Bronchial epithelial cell (primary cell): Measurements from ENCODE around the gene PIGN. TPM values are rescaled to one million over a fixed set of nuclear protein-coding genes. Genes with fewer than 3 reads are reported as not detected.

ENCODE experiments used
- DNase-seq: peaks from one replicate; pipeline ENCODE4 v3.0.0-alpha.2; 2010; ENCODE audit warnings: low read depth
- FAIRE-seq: peaks from 2 replicates; lab custom pipeline; 2011; peaks lifted over from hg19 to GRCh38; lab: Jason Lieb, UNC
- H3K27me3 ChIP-seq: 2 replicates; pipeline ENCODE4 v1.5.1; 2011; ENCODE audit warnings: low read length; ENCODE audit not compliant: control insufficient read depth, insufficient read depth
- H3K36me3 ChIP-seq: 2 replicates; pipeline ENCODE4 v1.5.1; 2011; ENCODE audit warnings: low read length; ENCODE audit not compliant: control insufficient read depth, insufficient read depth
- H3K4me3 ChIP-seq: 2 replicates; pipeline ENCODE4 v1.5.1; 2011; ENCODE audit warnings: mild to moderate bottlenecking, low read depth, low read length, control low read depth
- total RNA-seq: library from RNA; depleted of rRNA; stranded (reverse); fragments of >200 nt; gene quantifications from 2 replicates; pipeline ENCODE4 v1.2.1, GENCODE V29; 2014
- TF ChIP-seq, protein P1 (sequence below): IDR thresholded peaks from 2 replicates; pipeline ENCODE4 v1.5.1; 2011; ENCODE audit warnings: mild to moderate bottlenecking, moderate library complexity, low read length, control low read depth, inconsistent platforms; ENCODE audit not compliant: insufficient read depth, severe bottlenecking

The PIGN gene
- total RNA-seq, 1 donor from 2014 or later = 42.1 TPM

DNA sequence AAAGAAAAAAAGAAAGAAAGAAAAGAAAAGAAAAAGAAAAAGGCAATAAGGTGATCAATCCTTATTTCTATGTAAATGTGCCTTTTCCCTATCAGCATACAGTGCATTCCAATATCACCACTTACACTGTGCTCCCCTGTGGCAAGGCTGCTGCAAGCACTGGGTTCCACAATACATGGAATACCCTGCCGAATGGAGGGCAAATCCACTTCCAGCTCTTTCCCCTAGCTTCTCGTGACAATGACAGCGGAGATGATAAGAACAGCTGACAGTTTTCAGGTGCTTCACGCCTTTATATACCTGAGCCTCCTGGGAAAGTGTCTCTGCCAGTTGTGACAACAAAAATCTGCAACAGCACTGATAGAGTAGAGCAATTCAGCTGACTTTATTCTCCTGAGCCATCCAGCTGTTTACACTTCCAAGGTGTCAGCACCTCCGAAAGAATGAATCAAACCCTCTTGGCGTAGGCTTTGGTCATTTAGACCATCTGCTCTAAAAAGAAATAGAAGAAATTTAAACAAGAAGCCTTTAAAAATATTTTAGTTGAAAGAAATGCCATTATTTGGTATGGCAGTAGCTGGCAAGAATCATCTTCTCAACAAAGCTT, 158.8 kb downstream of the PIGN start:
- Histone ChIP-seq H3K36me3 (no peaks in the 10 kb centered on the region), H3K27me3 (no peaks in the 10 kb centered on the region), H3K4me3 (no peak overlapping the region)
- TF ChIP-seq, protein P1, sequence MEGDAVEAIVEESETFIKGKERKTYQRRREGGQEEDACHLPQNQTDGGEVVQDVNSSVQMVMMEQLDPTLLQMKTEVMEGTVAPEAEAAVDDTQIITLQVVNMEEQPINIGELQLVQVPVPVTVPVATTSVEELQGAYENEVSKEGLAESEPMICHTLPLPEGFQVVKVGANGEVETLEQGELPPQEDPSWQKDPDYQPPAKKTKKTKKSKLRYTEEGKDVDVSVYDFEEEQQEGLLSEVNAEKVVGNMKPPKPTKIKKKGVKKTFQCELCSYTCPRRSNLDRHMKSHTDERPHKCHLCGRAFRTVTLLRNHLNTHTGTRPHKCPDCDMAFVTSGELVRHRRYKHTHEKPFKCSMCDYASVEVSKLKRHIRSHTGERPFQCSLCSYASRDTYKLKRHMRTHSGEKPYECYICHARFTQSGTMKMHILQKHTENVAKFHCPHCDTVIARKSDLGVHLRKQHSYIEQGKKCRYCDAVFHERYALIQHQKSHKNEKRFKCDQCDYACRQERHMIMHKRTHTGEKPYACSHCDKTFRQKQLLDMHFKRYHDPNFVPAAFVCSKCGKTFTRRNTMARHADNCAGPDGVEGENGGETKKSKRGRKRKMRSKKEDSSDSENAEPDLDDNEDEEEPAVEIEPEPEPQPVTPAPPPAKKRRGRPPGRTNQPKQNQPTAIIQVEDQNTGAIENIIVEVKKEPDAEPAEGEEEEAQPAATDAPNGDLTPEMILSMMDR = no peak
- DNase-seq = no peak
- peak; percentile 82 for FAIRE-seq

DNA sequence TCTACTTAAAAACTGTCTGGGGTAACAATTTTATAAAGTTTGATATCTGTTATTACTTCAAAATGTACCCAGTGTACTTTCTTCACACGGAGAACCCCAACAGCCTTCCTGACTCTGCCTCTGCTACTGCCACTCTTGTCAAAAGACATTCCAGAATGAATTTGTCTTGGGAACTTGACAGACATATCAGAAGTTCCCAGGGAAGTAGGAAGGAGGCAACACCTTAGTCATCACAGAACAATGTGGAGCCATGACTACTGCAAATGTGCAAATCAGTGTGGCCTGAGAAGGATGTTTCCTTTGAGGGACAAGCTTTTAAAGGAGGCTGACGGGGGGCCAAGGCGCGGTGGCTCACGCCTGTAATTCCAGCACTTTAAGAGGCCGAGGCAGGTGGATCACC, 160.3 kb downstream of the PIGN start:
- Histone ChIP-seq H3K4me3 (no peak overlapping the region), H3K36me3 (no peaks in the 10 kb centered on the region), H3K27me3 (no peaks in the 10 kb centered on the region)
- DNase-seq = peak; percentile 84
- no peak for FAIRE-seq
- TF ChIP-seq, protein P1 = no peak

DNA sequence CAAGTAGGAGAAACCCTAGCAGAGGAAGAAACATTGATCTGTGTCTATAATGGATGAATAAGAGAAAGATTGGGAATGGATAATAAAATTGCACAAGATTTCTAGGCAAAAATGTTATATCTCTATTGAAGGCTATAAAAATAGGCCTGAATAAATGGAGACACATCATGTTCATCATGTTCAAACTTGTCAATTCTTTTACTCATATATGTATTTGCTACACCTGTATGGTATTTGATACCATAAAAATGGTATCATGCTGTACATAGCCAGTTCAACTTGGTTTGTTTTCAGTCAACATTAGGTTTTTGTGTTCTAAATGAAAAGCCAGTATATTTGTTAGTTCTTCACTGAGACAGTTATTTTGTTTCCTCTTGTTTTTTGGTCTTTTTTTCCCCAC, 161.9 kb downstream of the PIGN start:
- FAIRE-seq (no peak), DNase-seq (peak; percentile 81)
- no peaks in the 10 kb centered on the region for H3K27me3 ChIP-seq
- no peak overlapping the region for H3K4me3 ChIP-seq
- TF ChIP-seq, protein P1 = no peak
- H3K36me3 ChIP-seq = no peaks in the 10 kb centered on the region

DNA sequence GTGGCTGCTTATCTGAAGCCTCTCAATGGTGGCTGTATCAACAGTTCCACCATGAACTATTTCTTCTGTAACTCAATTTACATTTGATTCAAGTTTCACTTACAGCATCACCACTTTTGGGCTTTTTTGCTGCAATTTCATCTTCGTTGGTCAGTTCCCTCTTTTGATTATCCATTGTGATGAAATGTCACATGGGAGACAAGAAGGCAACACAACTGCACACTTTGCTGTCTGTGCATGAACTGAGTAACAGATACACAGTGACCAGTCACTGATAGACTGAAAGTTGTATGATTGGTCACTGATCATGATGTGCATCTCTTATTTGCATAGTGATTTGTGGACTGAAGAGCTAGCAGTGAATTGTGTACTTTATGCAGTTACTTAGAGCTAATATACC, 163.3 kb downstream of the PIGN start:
- DNase-seq = no peak
- Histone ChIP-seq H3K36me3 (no peaks in the 10 kb centered on the region), H3K4me3 (no peak overlapping the region), H3K27me3 (no peaks in the 10 kb centered on the region)
- TF ChIP-seq, protein P1 = no peak
- FAIRE-seq = no peak

DNA sequence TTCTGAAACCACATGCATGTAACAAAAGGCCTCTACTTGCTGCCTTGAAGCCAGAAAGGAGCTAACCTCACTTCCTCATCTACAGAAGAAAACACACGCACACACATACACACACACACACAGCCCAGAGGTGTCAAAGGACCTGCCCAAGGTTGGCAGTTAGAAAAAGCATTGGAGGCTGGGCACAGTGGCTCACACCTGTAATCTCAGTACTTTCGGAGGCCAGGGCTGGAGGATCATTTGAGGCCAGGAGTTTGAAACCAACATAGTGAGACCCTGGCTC, 168.2 kb downstream of the PIGN start:
- Histone ChIP-seq H3K27me3 (no peaks in the 10 kb centered on the region), H3K36me3 (no peaks in the 10 kb centered on the region), H3K4me3 (no peak overlapping the region)
- DNase-seq = no peak
- FAIRE-seq = no peak
- TF ChIP-seq, protein P1 = no peak
